Left forelimb (tissue), 1 donor: ENCODE results near the gene C16orf95.

Source experiments
- DNase-seq: peaks from one replicate; pipeline ENCODE4 v3.0.0-alpha.2; 2018; ENCODE audit warnings: low spot score

C16orf95 gene

GRCh38 chr16:87332150-87332549 is 15.0 kb upstream of the C16orf95 start:
- no peak for DNase-seq

DNA sequence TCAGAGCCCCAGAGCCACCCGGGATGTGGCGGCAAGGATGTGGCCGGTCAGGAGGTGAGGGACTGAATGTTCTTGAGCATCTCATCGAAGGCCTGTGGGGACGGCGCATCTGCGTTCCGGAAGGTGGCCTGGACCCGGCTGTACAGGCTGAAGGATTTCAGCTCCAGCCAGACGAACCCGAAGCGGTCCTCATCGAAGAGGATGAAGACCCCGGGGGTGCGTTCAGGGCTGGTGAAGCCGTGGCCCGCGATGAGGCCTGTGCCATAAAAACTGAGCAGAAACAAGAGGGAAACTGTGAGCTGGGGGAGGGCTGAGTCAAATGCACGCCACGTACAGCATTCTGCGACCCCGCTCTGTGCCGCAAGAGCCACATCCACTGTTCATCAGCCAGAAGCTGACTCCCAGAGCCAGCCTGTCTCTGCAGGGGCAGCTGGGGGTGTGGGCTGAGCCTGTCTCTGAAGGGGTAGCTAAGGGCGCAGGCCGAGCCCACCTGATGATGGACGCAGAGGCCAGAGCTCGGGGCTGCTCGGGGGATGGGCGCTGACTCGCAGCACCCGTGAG is 14.1 kb upstream of the C16orf95 start:
- no peak for DNase-seq

DNA sequence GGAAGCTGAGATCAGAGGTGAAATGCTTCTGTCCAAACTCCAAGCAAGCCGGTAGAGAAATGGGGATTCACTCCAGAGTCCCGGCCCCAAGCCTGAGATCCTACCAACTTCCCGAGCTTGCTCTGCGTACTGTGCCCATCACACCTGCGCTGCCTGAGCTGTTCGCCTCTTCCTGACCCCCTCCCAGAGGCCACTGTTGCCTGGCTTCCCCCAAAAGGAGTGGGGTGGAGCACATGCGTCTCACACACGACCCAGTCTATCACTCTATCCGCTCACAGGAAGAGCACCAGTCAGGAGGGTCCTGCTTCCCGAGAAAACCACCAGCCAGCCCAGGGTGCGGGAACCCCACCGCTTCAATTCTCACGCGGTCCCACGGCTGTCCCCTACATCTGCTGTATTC is 13.5 kb upstream of the C16orf95 start:
- no peak for DNase-seq

DNA sequence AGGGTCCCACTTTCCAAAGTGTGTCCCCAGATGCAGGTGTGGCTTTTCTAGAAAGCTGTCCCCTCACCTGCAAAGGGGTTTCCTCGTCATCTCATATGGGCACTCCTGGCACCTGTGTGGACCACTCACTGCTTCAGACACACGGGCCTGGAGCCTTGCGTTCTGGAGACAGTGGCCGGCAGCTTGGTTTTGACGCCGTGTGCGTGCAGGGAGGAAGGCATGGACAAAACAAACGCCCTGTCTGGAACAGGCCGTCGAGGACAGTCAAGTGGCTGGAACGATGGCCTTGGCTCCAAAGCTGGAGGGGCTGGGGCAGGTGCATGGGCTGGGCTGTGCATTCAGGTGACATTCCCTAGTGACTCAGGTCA is 13.0 kb upstream of the C16orf95 start:
- no peak for DNase-seq

- DNase-seq: no peak
Observed at GRCh38 chr16:87329436-87330256, 12.5 kb upstream of the C16orf95 start.

- no peak for DNase-seq
Observed at GRCh38 chr16:87328846-87329245, 11.7 kb upstream of the C16orf95 start.

DNA sequence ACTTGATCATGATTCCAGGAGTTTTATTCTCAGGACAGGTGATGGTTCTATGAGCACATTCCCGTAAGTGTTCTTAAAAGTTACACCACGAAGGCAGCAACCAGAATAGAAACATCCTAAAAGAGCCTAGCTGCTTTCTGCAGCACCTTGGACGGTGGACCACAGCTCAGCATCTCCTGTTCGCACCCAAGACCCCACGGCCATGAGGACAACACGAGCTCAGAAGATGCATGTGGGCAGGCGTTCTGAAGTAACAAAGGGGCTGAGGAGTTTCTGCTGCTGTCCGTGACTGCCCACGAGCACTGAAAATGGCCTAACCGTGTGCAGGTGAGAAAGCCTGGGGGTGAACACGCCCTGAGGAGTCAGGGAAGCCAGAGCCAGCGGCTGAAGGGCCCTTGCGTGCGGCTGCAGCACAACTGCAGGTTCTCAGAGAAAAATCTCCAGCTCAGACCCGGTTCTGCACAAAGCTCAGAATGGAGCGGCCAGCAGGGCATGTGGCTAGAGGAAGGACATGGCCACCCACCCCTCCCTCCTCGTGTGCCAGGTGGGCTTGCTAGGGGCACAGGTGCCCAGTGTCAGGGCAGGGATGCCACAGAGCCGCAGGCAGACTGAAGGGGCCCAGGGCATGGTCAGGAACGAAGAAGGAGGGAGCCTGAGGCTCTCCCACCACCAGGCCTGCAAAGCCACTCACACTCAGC is 10.8 kb upstream of the C16orf95 start:
- no peak for DNase-seq

DNA sequence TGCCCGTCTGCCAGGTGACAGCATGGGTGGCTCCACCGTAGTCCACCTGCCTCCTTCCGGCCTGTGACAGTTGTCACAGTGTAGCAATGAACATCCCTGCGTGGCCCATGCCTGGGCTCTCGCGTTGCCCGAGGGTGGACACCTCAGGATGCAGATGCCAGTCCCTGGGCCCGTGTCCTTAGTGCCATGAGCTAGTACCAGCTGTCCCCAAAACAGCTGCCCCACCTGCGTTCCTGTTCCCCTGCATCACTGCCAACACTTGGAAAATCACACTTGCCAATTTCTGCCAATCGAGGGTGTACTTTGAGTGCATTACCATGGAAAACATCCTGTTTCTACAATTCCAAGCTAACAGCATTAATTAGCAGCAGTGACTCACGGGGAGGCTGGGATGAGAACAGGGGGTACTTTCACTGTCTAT is 9.0 kb upstream of the C16orf95 start:
- no peak for DNase-seq

GRCh38 chr16:87325423-87325858 is 8.2 kb upstream of the C16orf95 start:
- no peak for DNase-seq

DNA sequence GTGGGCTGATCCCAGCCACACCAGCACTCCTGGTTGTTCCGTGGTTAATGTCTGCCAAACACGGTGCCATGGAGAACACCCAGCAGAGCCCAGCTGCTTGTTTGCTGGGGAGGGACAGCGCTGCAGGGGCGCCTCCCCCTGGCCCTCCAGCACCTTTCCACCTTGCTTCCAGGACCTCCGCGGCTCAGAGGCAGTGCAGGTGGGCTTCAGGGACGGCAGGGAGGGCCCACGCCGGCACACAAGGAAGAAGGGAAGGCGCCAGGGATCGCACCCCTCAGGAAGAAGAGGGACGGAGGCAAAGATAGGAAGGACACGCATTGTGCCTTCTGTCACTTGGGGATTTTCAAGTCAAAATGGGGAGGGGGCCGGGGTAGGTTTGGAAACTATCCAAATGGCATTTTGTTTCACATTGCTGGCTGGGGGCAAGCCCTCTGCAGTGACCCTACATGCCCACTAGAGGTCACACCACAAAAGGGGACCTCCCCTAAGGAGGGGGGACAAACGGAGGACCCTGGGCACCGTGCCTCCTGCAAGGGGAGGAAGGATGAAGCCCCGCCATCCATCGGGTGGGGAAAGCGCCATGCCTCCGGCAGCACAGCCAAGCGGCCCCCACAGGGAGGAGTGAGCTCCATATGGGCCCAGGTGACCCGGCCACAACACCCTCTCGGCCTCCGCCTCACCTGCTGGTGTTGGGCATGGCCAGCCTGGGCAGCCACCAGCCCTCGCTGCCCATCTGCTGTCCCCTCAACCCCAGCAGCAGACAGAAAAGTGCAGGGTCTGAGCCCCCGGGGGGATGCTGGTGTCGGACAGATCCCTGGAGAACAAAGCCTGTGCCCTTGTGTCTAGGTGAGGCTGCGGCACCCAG is 7.5 kb upstream of the C16orf95 start:
- no peak for DNase-seq

DNA sequence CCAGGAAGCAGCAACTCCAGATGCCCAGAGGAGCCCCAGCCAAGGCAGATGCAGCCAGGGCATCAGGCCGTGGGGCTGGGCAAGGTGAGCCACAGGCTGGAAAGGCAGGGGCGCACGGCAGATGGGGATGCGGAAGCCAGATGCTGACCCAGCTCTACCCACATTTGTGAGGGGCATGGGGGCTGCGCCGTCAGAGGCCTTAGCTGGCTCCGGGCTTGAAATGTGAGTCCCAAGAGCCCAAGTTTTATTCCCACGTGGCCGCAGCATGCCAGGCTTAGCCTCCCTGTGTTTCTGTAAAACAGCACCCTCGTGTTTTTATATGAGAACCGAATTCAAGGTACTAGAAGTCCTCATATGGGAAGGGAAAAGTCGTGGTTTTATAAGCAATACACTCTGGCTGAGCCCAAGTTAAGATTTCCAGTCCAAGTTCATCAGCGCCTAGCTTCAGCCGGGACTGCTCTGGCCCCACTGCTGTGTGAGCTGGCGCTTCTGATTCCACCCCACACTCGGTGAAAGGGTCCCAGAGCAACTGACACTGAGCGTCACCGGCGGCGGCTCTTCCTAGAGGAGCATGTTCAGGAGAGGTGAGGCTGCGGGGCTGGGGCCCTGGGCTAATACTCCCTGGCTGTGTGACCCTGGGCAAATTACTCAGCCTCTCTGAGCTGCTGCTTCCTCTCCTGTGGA is 6.7 kb upstream of the C16orf95 start:
- DNase-seq: no peak

- DNase-seq: no peak
Observed at GRCh38 chr16:87322833-87323726, 5.9 kb upstream of the C16orf95 start.

GRCh38 chr16:87322360-87322759 is 5.2 kb upstream of the C16orf95 start:
- DNase-seq: no peak

GRCh38 chr16:87321336-87322107 is 4.3 kb upstream of the C16orf95 start:
- DNase-seq: no peak

DNA sequence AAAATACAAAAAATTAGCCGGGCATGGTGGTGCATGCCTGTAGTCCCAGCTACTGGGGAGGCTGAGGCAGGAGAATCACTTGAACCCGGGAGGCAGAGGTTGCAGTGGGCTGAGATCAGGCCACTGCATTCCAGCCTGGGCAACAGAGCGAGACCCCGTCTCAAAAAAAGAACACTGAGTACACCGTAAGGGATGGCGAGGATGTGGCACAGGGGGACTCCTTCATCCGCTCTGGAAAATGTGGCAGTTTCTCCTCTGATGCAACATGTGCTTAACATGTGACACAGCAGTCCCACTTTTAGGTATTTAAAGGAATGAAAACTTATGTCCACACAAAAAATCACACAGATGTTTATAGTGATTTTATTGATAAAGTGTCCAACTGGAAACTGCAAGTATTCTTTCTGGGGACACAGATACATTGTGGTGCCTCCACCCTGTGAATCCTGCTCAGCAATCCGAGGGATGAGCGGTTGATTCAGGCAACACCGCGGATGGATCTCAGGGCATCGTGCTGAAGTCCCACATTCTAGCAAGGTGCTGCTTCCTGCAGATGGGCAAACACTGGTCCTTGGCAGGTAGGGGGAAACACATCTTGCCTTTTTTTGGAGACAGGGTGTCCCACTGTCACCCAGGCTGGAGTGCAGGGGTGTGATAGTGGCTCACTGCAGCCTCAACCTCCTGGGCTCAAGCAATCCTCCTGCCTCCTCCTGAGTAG is 3.5 kb upstream of the C16orf95 start:
- DNase-seq: no peak

DNA sequence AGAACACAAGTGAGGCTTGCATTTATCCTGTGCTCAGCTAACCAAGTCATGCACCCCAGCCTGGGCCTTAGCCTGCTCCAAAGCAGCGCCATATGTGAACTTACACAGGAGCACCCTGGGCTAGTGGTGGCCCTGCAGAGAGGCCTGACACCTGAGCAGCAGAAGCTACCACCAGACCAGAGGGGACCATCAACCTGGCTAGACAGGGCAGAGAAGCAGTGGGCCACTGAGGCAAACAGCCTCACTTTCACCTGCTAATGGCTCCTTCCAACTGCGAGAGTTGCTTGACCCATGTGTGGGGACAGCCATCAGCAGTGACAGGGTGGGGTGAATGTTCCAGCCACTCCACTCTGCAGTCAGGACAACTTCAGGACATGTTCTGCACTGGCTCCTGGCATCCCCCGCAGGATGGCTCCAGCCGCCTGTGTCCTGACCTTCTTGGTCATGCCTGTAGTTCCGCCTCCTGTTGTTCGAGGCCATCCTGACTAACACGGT is 2.9 kb upstream of the C16orf95 start:
- DNase-seq: no peak

DNA sequence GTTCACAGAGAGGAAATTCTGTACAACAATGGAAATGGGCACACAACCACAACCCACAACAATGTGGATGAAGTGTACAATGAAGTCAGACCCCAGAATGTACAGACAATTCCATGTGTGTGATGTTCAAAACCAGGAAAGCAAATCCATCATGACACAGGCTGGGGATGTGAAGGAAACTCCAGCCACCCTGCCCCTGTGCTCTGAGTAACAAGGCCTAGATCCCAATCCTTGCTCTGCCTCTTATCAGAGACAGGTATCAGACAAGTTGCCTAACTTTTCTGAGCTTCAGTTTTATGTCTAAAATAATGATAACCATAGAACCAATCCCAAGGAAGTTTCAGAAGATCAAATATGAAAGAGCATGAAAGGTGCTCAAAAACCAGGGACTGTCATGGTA is 1.8 kb upstream of the C16orf95 start:
- no peak for DNase-seq

DNA sequence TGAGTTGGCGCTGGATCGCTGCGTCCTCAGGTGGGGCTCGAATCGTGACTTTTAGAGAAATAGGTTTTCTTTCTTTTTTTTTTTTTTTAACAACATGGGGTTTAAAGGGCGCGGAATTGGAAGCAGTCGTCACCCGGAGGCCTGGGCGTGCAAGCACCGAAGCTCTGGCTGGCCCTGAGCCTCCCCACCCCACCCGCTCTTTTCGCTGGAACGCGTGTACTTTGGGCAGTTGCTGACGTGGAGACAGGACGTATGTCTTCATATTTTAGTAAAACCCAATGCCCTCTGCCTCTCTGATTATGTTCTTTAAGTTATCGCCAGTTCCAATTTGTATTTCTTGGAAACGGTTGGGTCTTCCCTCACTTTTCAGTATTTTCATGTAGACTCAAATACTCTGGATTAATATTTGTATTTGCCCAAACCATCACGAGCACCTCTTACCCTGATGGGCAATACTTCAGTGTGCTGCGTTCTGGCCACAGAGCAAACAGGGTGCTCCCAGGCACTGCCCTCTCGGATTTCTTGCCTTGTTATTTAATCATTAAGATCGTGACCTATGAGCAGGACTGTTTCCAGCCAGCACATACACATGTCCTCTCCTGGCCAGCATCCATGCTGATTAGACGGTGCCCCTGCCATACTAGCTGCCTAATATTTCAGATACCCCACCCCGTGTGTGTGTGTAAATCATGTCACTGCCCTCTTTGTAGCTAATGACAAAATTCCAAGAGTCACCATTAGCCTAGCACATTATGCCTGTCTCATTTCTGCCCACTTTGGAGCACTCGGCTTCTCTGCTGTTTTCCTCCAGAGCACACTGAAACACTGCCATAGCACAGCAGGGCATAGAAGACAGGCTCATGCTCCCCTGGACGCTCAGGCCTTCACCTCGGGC is 805 bp upstream of the C16orf95 start:
- DNase-seq: no peak
